Mesendoderm (in vitro differentiated cells): Measurements from ENCODE around the gene ANKMY1.
A peak's percentile ranks its signal among the peaks of the same experiment; 100 is the strongest.

ENCODE experiments used
- DNase-seq: peaks from one replicate; pipeline ENCODE4 v3.0.0; 2013
- H2AK5ac ChIP-seq: 2 replicates; pipeline ENCODE4 v1.6.1; 2013; ENCODE audit warnings: low read length, inconsistent platforms
- H2BK120ac ChIP-seq: 2 replicates; pipeline ENCODE4 v1.6.1; 2013; ENCODE audit warnings: low read depth, mild to moderate bottlenecking, low read length, moderate library complexity, mixed read lengths
- H2BK15ac ChIP-seq: replicated peaks from 2 replicates; pipeline ENCODE4 v1.6.1; 2013; ENCODE audit warnings: low read depth, mild to moderate bottlenecking, moderate library complexity
- H2BK5ac ChIP-seq: 2 replicates; pipeline ENCODE4 v1.6.1; 2013; ENCODE audit warnings: low read length, inconsistent platforms
- H3K18ac ChIP-seq: 2 replicates; pipeline ENCODE4 v1.6.1; 2013; ENCODE audit warnings: mild to moderate bottlenecking, low read length, mixed read lengths
- H3K23ac ChIP-seq: one replicate; pipeline ENCODE4 v1.6.1; 2013; ENCODE audit warnings: low read length
- H3K27ac ChIP-seq: 2 replicates; pipeline ENCODE4 v1.5.1; 2013; ENCODE audit warnings: low read depth, mild to moderate bottlenecking, inconsistent platforms, low read length, moderate library complexity
- H3K27me3 ChIP-seq: 2 replicates; pipeline ENCODE4 v1.6.1; 2013; ENCODE audit warnings: low read length, control low read depth, mild to moderate bottlenecking, inconsistent platforms; ENCODE audit not compliant: insufficient read depth, poor library complexity
- H3K36me3 ChIP-seq: 2 replicates; pipeline ENCODE4 v1.6.1; 2013; ENCODE audit warnings: low read length, inconsistent platforms; ENCODE audit not compliant: control insufficient read depth, insufficient read depth
- H3K4ac ChIP-seq: one replicate; pipeline ENCODE4 v1.6.1; 2013; ENCODE audit warnings: low read depth, mild to moderate bottlenecking, low read length, moderate library complexity
- H3K4me1 ChIP-seq: 2 replicates; pipeline ENCODE4 v1.6.1; 2013; ENCODE audit warnings: low read depth, low read length, inconsistent platforms; ENCODE audit not compliant: control insufficient read depth
- H3K4me2 ChIP-seq: 2 replicates; pipeline ENCODE4 v1.6.1; 2013; ENCODE audit warnings: low read length
- H3K4me3 ChIP-seq: 2 replicates; pipeline ENCODE4 v1.5.1; 2013; ENCODE audit warnings: mild to moderate bottlenecking, low read length
- H3K56ac ChIP-seq: one replicate; pipeline ENCODE4 v1.6.1; 2013; ENCODE audit warnings: low read length
- H3K79me1 ChIP-seq: 2 replicates; pipeline ENCODE4 v1.6.1; 2013; ENCODE audit warnings: low read length, inconsistent platforms
- H3K79me2 ChIP-seq: 2 replicates; pipeline ENCODE4 v1.6.1; 2013; ENCODE audit warnings: mild to moderate bottlenecking, low read length; ENCODE audit not compliant: control insufficient read depth, insufficient read depth
- H3K9ac ChIP-seq: 2 replicates; pipeline ENCODE4 v1.6.1; 2013; ENCODE audit warnings: low read length, inconsistent platforms
- H4K5ac ChIP-seq: one replicate; pipeline ENCODE4 v1.6.1; 2013; ENCODE audit warnings: low read length
- H4K8ac ChIP-seq: one replicate; pipeline ENCODE4 v1.6.1; 2013; ENCODE audit warnings: low read depth, mild to moderate bottlenecking, control low read depth, low read length, moderate library complexity
- WGBS: extraction: QIAGEN DNeasy Blood & Tissue Kit; methylation state at CpG from one replicate; pipeline ENCODE4 v1.1.7; 2013; ENCODE audit warnings: low lambda C conversion rate, missing lambda C conversion rate; ENCODE audit not compliant: insufficient coverage; ENCODE audit errors: extremely low coverage; 5-methylcytosine and 5-hydroxymethylcytosine counted together

Gene ANKMY1

GRCh38 chr2:240435948-240436682 lies 121.7 kb downstream of the ANKMY1 start:
- Histone ChIP-seq H3K4me3 (peak overlapping the region; percentile 60), H2BK15ac (no peak overlapping the region), H3K9ac (peak overlapping the region; percentile 81), H4K8ac (no peak overlapping the region), H3K56ac (peak overlapping the region; percentile 90), H3K27ac (peak overlapping the region; percentile 40), H3K27me3 (peaks cover 4% of the 10 kb centered on the region), H3K4ac (no peak overlapping the region), H3K23ac (no peak overlapping the region), H3K79me2 (no peaks in the 10 kb centered on the region), H2BK120ac (no peak overlapping the region), H3K4me1 (peaks cover 1% of the 10 kb centered on the region), H3K36me3 (no peaks in the 10 kb centered on the region), H3K4me2 (peak overlapping the region; percentile 61), H3K18ac (peak overlapping the region; percentile 75), H3K79me1 (no peaks in the 10 kb centered on the region), H2AK5ac (no peak overlapping the region), H4K5ac (no peak overlapping the region), H2BK5ac (no peak overlapping the region)
- no CpG with 5 or more reads among the region's 88 CpGs for WGBS
- DNase-seq: peak; percentile 60

- peak; percentile 78 for DNase-seq
- Histone ChIP-seq H3K36me3 (no peaks in the 10 kb centered on the region), H3K4me2 (peak within 1 kb of the TSS; percentile 91), H3K4ac (no peak within 1 kb of the TSS), H2BK120ac (no peak within 1 kb of the TSS), H3K27me3 (peaks cover 4% of the 10 kb centered on the region), H2AK5ac (no peak within 1 kb of the TSS), H2BK5ac (no peak within 1 kb of the TSS), H3K4me3 (peak within 1 kb of the TSS; percentile 60), H3K79me2 (no peaks in the 10 kb centered on the region), H3K9ac (peak within 1 kb of the TSS; percentile 81), H3K79me1 (no peaks in the 10 kb centered on the region), H3K23ac (peak within 1 kb of the TSS; percentile 29), H3K18ac (peak within 1 kb of the TSS; percentile 75), H4K5ac (no peak within 1 kb of the TSS), H3K56ac (peak within 1 kb of the TSS; percentile 90), H3K4me1 (peaks cover 1% of the 10 kb centered on the region), H3K27ac (peak within 1 kb of the TSS; percentile 40), H4K8ac (no peak within 1 kb of the TSS), H2BK15ac (no peak within 1 kb of the TSS)
- WGBS: no CpG with 5 or more reads among the region's 77 CpGs
These were observed 122.3 kb downstream of the ANKMY1 start, which contains the start of gene GPC1 for GRCh38 chr2:240435457-240435947. Gene GPC1, plus strand, starts transcription at chr2:240435663. Its CDS starts 256 bp downstream, at chr2:240435919.

- peak; percentile 88 for DNase-seq
- no peak overlapping the region for H3K4ac ChIP-seq
- WGBS: no CpG with 5 or more reads among the region's 71 CpGs
These were observed 122.9 kb downstream of the ANKMY1 start for GRCh38 chr2:240434728-240435456.

DNA sequence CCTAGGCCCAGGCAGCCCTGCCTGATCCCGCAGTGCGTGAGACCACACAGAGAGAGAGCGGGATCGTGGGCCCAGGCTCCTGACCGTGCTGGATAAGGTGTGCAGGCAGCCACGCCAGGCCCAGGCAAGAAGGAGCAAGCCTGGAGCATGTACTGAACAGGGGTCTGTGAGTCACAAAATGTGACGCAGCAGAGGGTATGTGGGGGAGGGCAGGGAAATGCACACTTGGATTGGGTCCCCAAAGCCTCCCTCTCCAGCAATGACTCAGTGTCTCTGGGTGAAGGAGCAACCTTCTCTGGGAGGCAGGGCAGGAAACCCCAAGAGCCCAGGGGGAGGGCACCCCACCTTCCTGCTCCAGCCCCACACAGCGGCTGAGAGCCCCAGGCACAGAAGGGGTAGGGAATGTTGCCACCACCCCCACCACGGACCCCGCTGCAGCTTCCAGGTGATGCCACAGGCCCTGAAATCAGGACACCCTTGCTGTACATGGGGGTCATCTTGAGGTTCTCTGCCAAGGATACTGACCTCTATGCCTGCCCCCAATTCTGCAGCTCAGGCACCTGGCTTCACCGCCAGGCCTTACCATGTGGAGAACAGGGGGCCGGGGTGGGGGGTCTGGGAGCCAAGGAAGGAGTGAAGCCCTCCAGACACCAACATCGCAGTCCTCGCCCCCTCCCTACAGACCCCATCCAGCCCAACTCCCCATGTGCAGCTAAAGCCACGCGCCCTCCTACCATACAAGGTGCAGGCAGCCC lies 123.6 kb downstream of the ANKMY1 start:
- WGBS: no CpG with 5 or more reads among the region's 16 CpGs

More at GRCh38 chr2:240434728-240435456, 122.9 kb downstream of the ANKMY1 start:
- Histone ChIP-seq H3K18ac (peak overlapping the region; percentile 61), H3K4me3 (peak overlapping the region; percentile 54), H2BK15ac (no peak overlapping the region), H4K5ac (no peak overlapping the region), H3K9ac (peak overlapping the region; percentile 76), H3K56ac (peak overlapping the region; percentile 64), H4K8ac (no peak overlapping the region), H3K27ac (no peak overlapping the region), H3K36me3 (no peaks in the 10 kb centered on the region), H3K23ac (peak overlapping the region; percentile 29), H3K27me3 (peaks cover 4% of the 10 kb centered on the region), H3K4me1 (peaks cover 1% of the 10 kb centered on the region), H3K79me2 (no peaks in the 10 kb centered on the region), H3K4me2 (peak overlapping the region; percentile 91), H3K79me1 (no peaks in the 10 kb centered on the region), H2BK5ac (no peak overlapping the region), H2BK120ac (no peak overlapping the region), H2AK5ac (no peak overlapping the region)

DNA sequence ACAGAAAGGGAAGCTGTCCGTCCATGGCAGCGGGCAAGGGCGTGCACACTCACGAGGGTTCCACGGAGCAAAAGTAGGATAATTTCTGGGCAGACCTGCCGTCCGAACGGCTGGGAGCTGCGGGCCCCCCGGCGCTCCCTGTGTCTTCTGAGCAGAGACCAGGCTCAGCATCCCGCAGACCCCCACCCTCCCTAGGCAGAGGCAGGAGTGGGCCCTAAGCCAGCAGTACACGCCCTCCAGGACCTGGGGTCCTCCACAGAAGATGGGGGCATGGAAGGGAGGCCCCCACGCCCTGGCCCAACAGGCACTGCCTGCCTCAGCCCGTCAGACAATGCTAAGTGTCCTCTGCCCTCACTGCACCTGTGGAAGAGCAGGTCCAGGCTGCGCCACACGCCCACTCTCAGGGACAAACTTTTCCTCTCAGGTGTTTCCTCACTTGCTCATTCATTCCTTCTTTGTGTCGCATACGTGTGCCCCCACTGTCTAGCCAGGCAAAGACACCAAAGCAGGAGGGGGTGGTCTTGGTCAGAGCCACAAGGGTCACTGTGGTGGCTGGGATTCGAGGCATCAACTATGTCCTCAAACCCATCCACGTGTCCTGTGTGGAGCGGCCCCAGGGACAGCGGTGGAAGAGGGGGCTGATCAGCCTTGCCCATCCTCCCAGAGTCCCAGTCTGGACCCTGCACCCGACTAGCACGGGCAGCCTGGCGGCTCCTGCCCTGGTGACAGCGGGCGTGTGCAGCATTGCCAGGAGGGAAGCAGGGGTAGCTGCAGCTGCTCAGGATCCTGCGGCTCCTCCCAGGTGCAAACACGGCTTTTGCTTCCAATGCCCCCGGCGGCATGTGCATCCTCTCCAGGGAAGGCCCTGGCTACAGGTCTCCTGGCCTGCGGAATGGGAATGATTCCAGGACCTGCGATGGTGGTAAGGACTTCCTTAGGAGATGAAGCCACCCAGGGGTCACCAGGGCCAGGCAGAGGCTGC lies 124.7 kb downstream of the ANKMY1 start:
- no peak overlapping the region for H3K56ac ChIP-seq
- H3K79me2 ChIP-seq: no peaks in the 10 kb centered on the region
- no CpG with 5 or more reads among the region's 34 CpGs for WGBS
- no peak overlapping the region for H3K4ac ChIP-seq
- peaks cover 1% of the 10 kb centered on the region for H3K4me1 ChIP-seq
- no peak overlapping the region for H3K18ac ChIP-seq
- H2AK5ac ChIP-seq: no peak overlapping the region
- H3K4me3 ChIP-seq: no peak overlapping the region
- H3K79me1 ChIP-seq: no peaks in the 10 kb centered on the region
- no peak overlapping the region for H3K9ac ChIP-seq
- H4K8ac ChIP-seq: no peak overlapping the region
- H2BK120ac ChIP-seq: no peak overlapping the region
- H3K27me3 ChIP-seq: peaks cover 4% of the 10 kb centered on the region
- H3K23ac ChIP-seq: no peak overlapping the region
- no peak overlapping the region for H2BK5ac ChIP-seq
- no peak overlapping the region for H4K5ac ChIP-seq
- H3K4me2 ChIP-seq: no peak overlapping the region
- no peaks in the 10 kb centered on the region for H3K36me3 ChIP-seq
- DNase-seq: no peak
- H2BK15ac ChIP-seq: no peak overlapping the region
- no peak overlapping the region for H3K27ac ChIP-seq

More for the DNA sequence above, 123.6 kb downstream of the ANKMY1 start:
- peaks cover 4% of the 10 kb centered on the region for H3K27me3 ChIP-seq
- no peaks in the 10 kb centered on the region for H3K79me1 ChIP-seq
- H3K4ac ChIP-seq: no peak overlapping the region
- no peak overlapping the region for H4K5ac ChIP-seq
- no peak overlapping the region for H3K27ac ChIP-seq
- no peak overlapping the region for H2BK120ac ChIP-seq
- DNase-seq: no peak
- H3K4me2 ChIP-seq: peak overlapping the region; percentile 91
- H2BK5ac ChIP-seq: no peak overlapping the region
- H3K56ac ChIP-seq: peak overlapping the region; percentile 54
- no peak overlapping the region for H3K18ac ChIP-seq
- H4K8ac ChIP-seq: no peak overlapping the region
- H3K9ac ChIP-seq: peak overlapping the region; percentile 76
- peak overlapping the region; percentile 29 for H3K23ac ChIP-seq
- H3K79me2 ChIP-seq: no peaks in the 10 kb centered on the region
- no peak overlapping the region for H2BK15ac ChIP-seq
- no peak overlapping the region for H2AK5ac ChIP-seq
- peaks cover 1% of the 10 kb centered on the region for H3K4me1 ChIP-seq
- no peaks in the 10 kb centered on the region for H3K36me3 ChIP-seq
- H3K4me3 ChIP-seq: no peak overlapping the region
